SK-N-SH (cell line): ENCODE results near the gene HDAC7. TPM values are rescaled to one million over a fixed set of nuclear protein-coding genes. Genes with fewer than 3 reads are reported as not detected.

Experiments
- CTCF ChIA-PET: fragments of 300-600, 350-600 bp; formaldehyde crosslinking; extraction: SDS; loops from one replicate; lab custom pipeline; 2021; lab: Yijun Ruan, JAX
- POLR2A ChIA-PET: fragments of 350-600 bp; sonication (Branson Sonifier 250); formaldehyde crosslinking; extraction: SDS; loops from one replicate; lab custom pipeline; 2020; ENCODE audit warnings: antibody characterized with exemption, inconsistent platforms; lab: Yijun Ruan, JAX
- DNase-seq: peaks from one replicate; pipeline ENCODE4 v3.0.0; 2012
- H2AFZ ChIP-seq: fragments of 200-600 bp; sonication (generic); 2 replicates; pipeline ENCODE4 v1.8.1; 2016; ENCODE audit warnings: antibody characterized with exemption, mild to moderate bottlenecking, low read depth
- H3F3A ChIP-seq: fragments of 200-600 bp; sonication (generic); replicated peaks from 2 replicates; pipeline ENCODE3; 2016; ENCODE audit warnings: antibody characterized with exemption, mild to moderate bottlenecking; ENCODE audit not compliant: insufficient read depth
- H3K27ac ChIP-seq, 2 experiments: fragments of 200-500 bp in 1 of 2; fragments of 200-600 bp in 1 of 2; sonication (Bioruptor generic) in 1 of 2; sonication (generic), shearing (Covaris generic) in 1 of 2; 2 replicates each; pipeline versions ENCODE4 v1.5.1 to v1.6.1; 2014 to 2016; ENCODE audit warnings: low read depth in 2 of 2, inconsistent platforms in 1 of 2, low read length in 1 of 2, mild to moderate bottlenecking in 1 of 2, mixed read lengths in 1 of 2
- H3K27me3 ChIP-seq: fragments of 200-600 bp; sonication (generic), shearing (Covaris generic); 2 replicates; pipeline ENCODE4 v1.6.1; 2016; ENCODE audit warnings: mixed run types; ENCODE audit not compliant: insufficient read depth
- H3K36me3 ChIP-seq, 2 experiments: fragments of 200-500 bp in 1 of 2; fragments of 200-600 bp in 1 of 2; sonication (Bioruptor generic) in 1 of 2; sonication (generic) in 1 of 2; replicated peaks in 1 of 2; 2 replicates each; pipeline versions ENCODE3 to v1.5.1; 2014 to 2016; ENCODE audit warnings: low read length in 1 of 2, mild to moderate bottlenecking in 1 of 2; ENCODE audit not compliant: insufficient read depth in 2 of 2, control insufficient read depth in 1 of 2
- H3K4me1 ChIP-seq, 2 experiments: fragments of 200-500 bp in 1 of 2; fragments of 200-600 bp in 1 of 2; sonication (Bioruptor generic) in 1 of 2; sonication (generic), shearing (Covaris generic) in 1 of 2; 2 replicates each; pipeline versions ENCODE4 v1.5.1 to v1.6.1; 2014 to 2016; ENCODE audit warnings: low read depth in 1 of 2, low read length in 1 of 2, mixed run types in 1 of 2; ENCODE audit not compliant: insufficient read depth in 2 of 2, control insufficient read depth in 1 of 2
- H3K4me2 ChIP-seq: fragments of 200-600 bp; sonication (generic), shearing (Covaris generic); 2 replicates; pipeline ENCODE4 v1.6.1; 2017; ENCODE audit warnings: mixed run types
- H3K4me3 ChIP-seq, 2 experiments: fragments of 200-500 bp in 1 of 2; fragments of 200-600 bp in 1 of 2; sonication (Bioruptor generic) in 1 of 2; sonication (generic), shearing (Covaris generic) in 1 of 2; 2 replicates each; pipeline versions ENCODE4 v1.5.1 to v1.8.1; 2014 to 2016; ENCODE audit warnings: low read depth in 2 of 2, inconsistent platforms in 1 of 2, low read length in 1 of 2, mild to moderate bottlenecking in 1 of 2, mixed read lengths in 1 of 2, moderate library complexity in 1 of 2
- H3K79me2 ChIP-seq: fragments of 200-600 bp; sonication (generic); 2 replicates; pipeline ENCODE4 v1.8.1; 2017; ENCODE audit warnings: mild to moderate bottlenecking; ENCODE audit not compliant: insufficient read depth
- H3K9ac ChIP-seq: fragments of 200-600 bp; sonication (generic); 2 replicates; pipeline ENCODE4 v1.6.1; 2017; ENCODE audit warnings: mixed run types
- H3K9me2 ChIP-seq: fragments of 200-600 bp; sonication (generic); 2 replicates; pipeline ENCODE4 v1.6.1; 2017; ENCODE audit warnings: mixed run types
- H3K9me3 ChIP-seq: fragments of 200-600 bp; sonication (generic); 2 replicates; pipeline ENCODE4 v1.6.1; 2017; ENCODE audit warnings: mixed run types, mild to moderate bottlenecking, moderate library complexity
- H4K20me1 ChIP-seq: fragments of 200-600 bp; sonication (generic); 2 replicates; pipeline ENCODE4 v1.6.1; 2017; ENCODE audit warnings: mild to moderate bottlenecking, mixed run types; ENCODE audit not compliant: insufficient read depth
- ELF1 ChIP-seq: IDR thresholded peaks from 2 replicates; pipeline ENCODE4 v1.4.0; 2012
- EP300 ChIP-seq, 2 experiments: IDR thresholded peaks; 2 replicates each; pipeline versions ENCODE4 v1.4.0 to v1.6.1; 2012; ENCODE audit warnings: borderline replicate concordance in 1 of 2, low read depth in 1 of 2, low read length in 1 of 2
- EZH2phosphoT487 ChIP-seq: fragments of 200-600 bp; sonication (generic); IDR thresholded peaks from 2 replicates; pipeline ENCODE4 v1.6.1; 2017; ENCODE audit warnings: low read depth, mixed run types, mild to moderate bottlenecking, antibody characterized with exemption, moderate library complexity, borderline replicate concordance
- FOXJ3 ChIP-seq: sonication (generic); formaldehyde crosslinking; IDR thresholded peaks from 2 replicates; pipeline ENCODE4 v1.5.1; 2020; ENCODE audit warnings: mild to moderate bottlenecking, missing genetic modification reagents
- FOXM1 ChIP-seq: IDR thresholded peaks from 2 replicates; pipeline ENCODE4 v1.4.0; 2012; ENCODE audit warnings: low read depth, mild to moderate bottlenecking
- GATA2 ChIP-seq: sonication (generic); formaldehyde crosslinking; IDR thresholded peaks from 2 replicates; pipeline ENCODE4 v1.5.0; 2020; ENCODE audit warnings: mild to moderate bottlenecking, missing genetic modification reagents
- JUND ChIP-seq: IDR thresholded peaks from 2 replicates; pipeline ENCODE4 v1.4.0; 2012
- MEF2A ChIP-seq: IDR thresholded peaks from 2 replicates; pipeline ENCODE4 v1.4.0; 2012; ENCODE audit warnings: low read depth, borderline replicate concordance
- NFIC ChIP-seq: IDR thresholded peaks from 2 replicates; pipeline ENCODE4 v1.4.0; 2012; ENCODE audit warnings: borderline replicate concordance
- NRF1 ChIP-seq: IDR thresholded peaks from 2 replicates; pipeline ENCODE4 v1.6.1; 2012; ENCODE audit warnings: low read depth, mild to moderate bottlenecking, low read length
- RAD21 ChIP-seq: IDR thresholded peaks from 2 replicates; pipeline ENCODE4 v1.6.1; 2012; ENCODE audit warnings: mild to moderate bottlenecking, low read length
- RCOR1 ChIP-seq: fragments of 150-350 bp; IDR thresholded peaks from 2 replicates; pipeline ENCODE4 v1.6.1; 2017; ENCODE audit warnings: antibody characterized with exemption, low read length
- SIN3A ChIP-seq: IDR thresholded peaks from 2 replicates; pipeline ENCODE4 v1.6.1; 2012; ENCODE audit warnings: low read depth, mild to moderate bottlenecking, low read length, moderate library complexity, borderline replicate concordance
- SMC3 ChIP-seq: IDR thresholded peaks from 2 replicates; pipeline ENCODE4 v1.6.1; 2012; ENCODE audit warnings: low read depth, low read length, improper control_type of control experiment
- TAF1 ChIP-seq: IDR thresholded peaks from 2 replicates; pipeline ENCODE4 v1.6.1; 2012; ENCODE audit warnings: low read depth, mild to moderate bottlenecking, low read length, moderate library complexity, borderline replicate concordance
- WGBS: methylation state at CpG from one replicate; pipeline ENCODE4 v1.1.6; 2017; ENCODE audit warnings: low lambda C conversion rate; 5-methylcytosine and 5-hydroxymethylcytosine counted together
- polyA plus RNA-seq, 3 experiments: library from polyadenylated mRNA; depleted of rRNA; stranded (reverse); fragments of >200 nt; gene quantifications; 2 replicates each; pipeline ENCODE4 v1.2.3, GENCODE V29; 2012
- TF ChIP-seq, protein P1 (sequence below): IDR thresholded peaks from 2 replicates; pipeline ENCODE4 v1.4.0; 2012; ENCODE audit warnings: low read depth
- TF ChIP-seq, protein P2 (sequence below): IDR thresholded peaks from 2 replicates; pipeline ENCODE4 v1.4.0; 2012; ENCODE audit warnings: low read depth, borderline replicate concordance

Gene HDAC7
- polyA plus RNA-seq, 1 of the 3 experiments (the other 2 are of a cell fraction), result 51.0 TPM

DNA sequence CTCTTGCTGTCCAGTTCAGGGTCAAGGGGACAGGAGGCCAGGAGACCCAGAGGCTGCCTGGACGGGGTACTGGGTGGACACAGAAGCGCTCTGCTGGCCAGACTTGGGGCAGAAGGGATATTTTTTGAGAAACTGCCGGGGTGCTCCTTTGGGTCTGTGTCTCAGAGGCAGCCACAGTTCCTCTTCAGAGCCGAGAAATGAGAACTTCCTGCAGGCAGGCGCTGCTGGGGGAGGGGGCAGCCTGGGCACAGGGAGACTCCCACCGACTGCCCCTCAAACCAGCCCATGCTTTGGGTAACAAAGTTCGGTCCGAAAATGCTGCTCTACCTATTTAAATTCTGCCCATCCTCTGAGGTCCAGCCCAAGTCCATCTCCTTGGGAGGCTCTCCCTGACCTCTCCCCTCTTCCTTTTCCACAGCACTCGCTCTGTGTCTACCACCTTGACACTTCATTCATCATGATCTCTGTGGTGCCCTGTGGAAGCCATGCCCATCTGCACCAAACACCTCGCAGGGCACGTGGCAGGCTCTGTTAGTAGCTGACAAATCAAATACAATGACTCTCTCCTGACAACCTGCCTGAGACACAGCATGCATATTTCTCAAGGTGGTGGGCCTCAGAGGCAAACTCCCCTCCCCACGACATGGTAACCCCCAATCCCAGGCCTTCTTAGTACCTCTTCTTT lies 16.4 kb downstream of the HDAC7 start:
- WGBS, result 86% methylated on average over 8 of the region's 12 CpGs
- POLR2A ChIA-PET, result interaction anchor here (1.0 kb wide), 1 partner anchor 34 kb away, joined by 5 read pairs; no protein-coding TSS in a partner anchor
- H2AFZ ChIP-seq, result no peak overlapping the region
- H3K36me3 ChIP-seq, result peaks cover 25 to 29% of the 10 kb centered on the region in 2 experiments
- no peaks in the 10 kb centered on the region for H3K27me3 ChIP-seq
- no peak overlapping the region for H3K9ac ChIP-seq
- H3K9me2 ChIP-seq, result no peaks in the 10 kb centered on the region
- no peak overlapping the region; a peak in 1 of 4 replicates for H3K27ac ChIP-seq
- 0 out of 2 replicates have a peak overlapping the region, but pooled peaks have one; percentile 19 for H3K4me2 ChIP-seq
- no peak overlapping the region for H3K4me3 ChIP-seq
- H3K79me2 ChIP-seq, result peaks cover 95% of the 10 kb centered on the region
- peaks cover 28 to 51% of the 10 kb centered on the region in 2 experiments; a peak in 3 of 4 replicates for H3K4me1 ChIP-seq
- H4K20me1 ChIP-seq, result peaks cover 100% of the 10 kb centered on the region
- H3F3A ChIP-seq, result no peaks in the 10 kb centered on the region
- CTCF ChIA-PET, result interaction anchor here (1.3 to 15.5 kb wide), 4 partner anchors 8 to 61 kb away, joined by 3 to 247 read pairs (median 6); partner anchors contain the start of gene SLC48A1
- TF ChIP-seq JUND, result no peak
- TF ChIP-seq NFIC, result no peak
- TF ChIP-seq, protein P1, sequence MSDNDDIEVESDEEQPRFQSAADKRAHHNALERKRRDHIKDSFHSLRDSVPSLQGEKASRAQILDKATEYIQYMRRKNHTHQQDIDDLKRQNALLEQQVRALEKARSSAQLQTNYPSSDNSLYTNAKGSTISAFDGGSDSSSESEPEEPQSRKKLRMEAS, result no peak
- no peak for TF ChIP-seq EZH2phosphoT487
- no peak for TF ChIP-seq NRF1
- no peak for TF ChIP-seq ELF1
- no peak for TF ChIP-seq MEF2A
- no peak for TF ChIP-seq SIN3A
- TF ChIP-seq FOXM1, result no peak
- TF ChIP-seq EP300 (IDR thresholded peaks at IDR 0.05; ENCODE audit: borderline replicate concordance in 1 of 2, low read depth in 1 of 2, low read length in 1 of 2), result no peak
- TF ChIP-seq RAD21, result no peak
- TF ChIP-seq SMC3, result no peak
- no peak for TF ChIP-seq RCOR1
- TF ChIP-seq, protein P2, sequence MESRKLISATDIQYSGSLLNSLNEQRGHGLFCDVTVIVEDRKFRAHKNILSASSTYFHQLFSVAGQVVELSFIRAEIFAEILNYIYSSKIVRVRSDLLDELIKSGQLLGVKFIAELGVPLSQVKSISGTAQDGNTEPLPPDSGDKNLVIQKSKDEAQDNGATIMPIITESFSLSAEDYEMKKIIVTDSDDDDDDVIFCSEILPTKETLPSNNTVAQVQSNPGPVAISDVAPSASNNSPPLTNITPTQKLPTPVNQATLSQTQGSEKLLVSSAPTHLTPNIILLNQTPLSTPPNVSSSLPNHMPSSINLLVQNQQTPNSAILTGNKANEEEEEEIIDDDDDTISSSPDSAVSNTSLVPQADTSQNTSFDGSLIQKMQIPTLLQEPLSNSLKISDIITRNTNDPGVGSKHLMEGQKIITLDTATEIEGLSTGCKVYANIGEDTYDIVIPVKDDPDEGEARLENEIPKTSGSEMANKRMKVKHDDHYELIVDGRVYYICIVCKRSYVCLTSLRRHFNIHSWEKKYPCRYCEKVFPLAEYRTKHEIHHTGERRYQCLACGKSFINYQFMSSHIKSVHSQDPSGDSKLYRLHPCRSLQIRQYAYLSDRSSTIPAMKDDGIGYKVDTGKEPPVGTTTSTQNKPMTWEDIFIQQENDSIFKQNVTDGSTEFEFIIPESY, result no peak
- TF ChIP-seq FOXJ3 (CRISPR knock-in tag), result no peak
- no peak for TF ChIP-seq TAF1
- no peak for TF ChIP-seq GATA2 (CRISPR knock-in tag)
- TF ChIP-seq, all 33 proteins: peak for 0
- no peaks in the 10 kb centered on the region for H3K9me3 ChIP-seq
- no peak for DNase-seq
